Measurements from ENCODE around the gene DDX42.

DDX42 gene

GRCh38 chr17:63826468-63827001 lies 52.6 kb downstream of the DDX42 start:
- no peak for DNase-seq

- DNase-seq: peak; percentile 95
Observed at GRCh38 chr17:63827002-63827800, 53.2 kb downstream of the DDX42 start, which contains the start of the genes FTSJ3 and PSMC5. FTSJ3 (minus strand) TSS chr17:63827663; CDS start chr17:63826902, 761 bp downstream. PSMC5 (plus strand) TSS chr17:63827431; CDS start chr17:63827491, 60 bp downstream.

GRCh38 chr17:63827801-63828221 lies 53.8 kb downstream of the DDX42 start:
- no peak for DNase-seq

- DNase-seq: no peak
Observed at GRCh38 chr17:63828936-63829335, 55.0 kb downstream of the DDX42 start.

GRCh38 chr17:63830278-63830677 lies 56.3 kb downstream of the DDX42 start:
- DNase-seq: no peak

GRCh38 chr17:63830904-63831491 lies 57.0 kb downstream of the DDX42 start:
- DNase-seq: no peak

- DNase-seq: no peak
Observed at GRCh38 chr17:63831505-63831904, 57.5 kb downstream of the DDX42 start.

- no peak for DNase-seq
Observed at GRCh38 chr17:63832014-63832413, 58.0 kb downstream of the DDX42 start.

GRCh38 chr17:63832455-63832854 lies 58.5 kb downstream of the DDX42 start:
- no peak for DNase-seq

- no peak for DNase-seq
Observed at GRCh38 chr17:63833026-63833740, 59.2 kb downstream of the DDX42 start.

GRCh38 chr17:63833741-63834373 lies 59.9 kb downstream of the DDX42 start:
- no peak for DNase-seq

- DNase-seq: peak; percentile 68
Observed at GRCh38 chr17:63834431-63835166, 60.6 kb downstream of the DDX42 start.

- no peak for DNase-seq
Observed at GRCh38 chr17:63835167-63835720, 61.3 kb downstream of the DDX42 start.

GRCh38 chr17:63836811-63837210 lies 62.8 kb downstream of the DDX42 start:
- DNase-seq: no peak

- DNase-seq: no peak
Observed at GRCh38 chr17:63837480-63837879, 63.5 kb downstream of the DDX42 start.

- no peak for DNase-seq
Observed at GRCh38 chr17:63837962-63838600, 64.1 kb downstream of the DDX42 start.

- DNase-seq: no peak
Observed at GRCh38 chr17:63838631-63839171, 64.7 kb downstream of the DDX42 start.

GRCh38 chr17:63840591-63841349 lies 66.8 kb downstream of the DDX42 start:
- no peak for DNase-seq

- DNase-seq: no peak
Observed at GRCh38 chr17:63841350-63842172, 67.6 kb downstream of the DDX42 start.
